Esophagus squamous epithelium (tissue), 5 donors: Measurements from ENCODE around the gene IL21. TPM values are rescaled to one million over a fixed set of nuclear protein-coding genes. Genes with fewer than 3 reads are reported as not detected.
"Not testable (repeated sequence)": the region's sequence is repeated elsewhere in the genome, so short reads cannot be mapped to it uniquely, and the experiment has no call there.

Source experiments
- DNase-seq: peaks from one replicate; lab custom pipeline; 2025; lab: John Stamatoyannopoulos, UW
- H3K27ac ChIP-seq, 4 donors: fragments of 200-600 bp; sonication (generic); one replicate each; pipeline ENCODE4 v1.5.1; 2016 to 2019; ENCODE audit warnings: mild to moderate bottlenecking in 1 of 4
- H3K27me3 ChIP-seq, 4 donors: fragments of 200-600 bp; sonication (generic); 1 replicate in 3 of 4; 2 replicates in 1 of 4; pipeline versions ENCODE4 v1.5.1 to v1.6.0; 2017 to 2021; ENCODE audit warnings: antibody characterized with exemption in 1 of 4
- H3K36me3 ChIP-seq, 3 donors: fragments of 200-600 bp; sonication (generic); one replicate each; pipeline ENCODE4 v1.5.1; 2016 to 2019
- H3K4me1 ChIP-seq, 3 donors: fragments of 200-600 bp; sonication (generic); one replicate each; pipeline ENCODE4 v1.5.1; 2017 to 2019
- H3K4me3 ChIP-seq, 4 donors: fragments of 200-600 bp; sonication (generic); 1 replicate in 3 of 4; 2 replicates in 1 of 4; pipeline ENCODE4 v1.5.1; 2016 to 2019; ENCODE audit warnings: mild to moderate bottlenecking in 2 of 4, moderate library complexity in 1 of 4
- H3K9me3 ChIP-seq, 3 donors: fragments of 200-600 bp; sonication (generic); one replicate each; pipeline ENCODE4 v1.5.1; 2016 to 2019
- CTCF ChIP-seq, 6 experiments: fragments of 450-650 bp in 4 of 6; fragments of 200-600 bp in 2 of 6; sonication (generic) in 2 of 6; IDR thresholded peaks; one replicate each; pipeline ENCODE4 v1.5.1; 2016 to 2019; ENCODE audit warnings: antibody characterized with exemption in 6 of 6, mild to moderate bottlenecking in 4 of 6, moderate library complexity in 4 of 6
- POLR2A ChIP-seq, 4 donors: fragments of 450-650 bp; IDR thresholded peaks; one replicate each; pipeline ENCODE4 v1.6.1; 2017; ENCODE audit warnings: antibody characterized with exemption in 4 of 4, mild to moderate bottlenecking in 4 of 4, moderate library complexity in 3 of 4
- WGBS, 2 donors: methylation state at CpG; one replicate each; pipeline ENCODE4 v1.1.5; 2018; 5-methylcytosine and 5-hydroxymethylcytosine counted together
- intact Hi-C: fragments of 100-400 bp; cut with DNase I; formaldehyde crosslinking; loops from one replicate; pipeline ENCODE4 v1.15.0; 2022
- total RNA-seq, 4 donors: library from RNA; depleted of rRNA; stranded (reverse); fragments of >200 nt; gene quantifications; one replicate each; pipeline ENCODE4 v1.1.0, GENCODE V29; 2016
- donor health status: DM: yes; HTN: yes; CAD: no.

IL21 gene
- total RNA-seq, 4 donors from 2014 or later: 0.66 TPM; not detected in 3

DNA sequence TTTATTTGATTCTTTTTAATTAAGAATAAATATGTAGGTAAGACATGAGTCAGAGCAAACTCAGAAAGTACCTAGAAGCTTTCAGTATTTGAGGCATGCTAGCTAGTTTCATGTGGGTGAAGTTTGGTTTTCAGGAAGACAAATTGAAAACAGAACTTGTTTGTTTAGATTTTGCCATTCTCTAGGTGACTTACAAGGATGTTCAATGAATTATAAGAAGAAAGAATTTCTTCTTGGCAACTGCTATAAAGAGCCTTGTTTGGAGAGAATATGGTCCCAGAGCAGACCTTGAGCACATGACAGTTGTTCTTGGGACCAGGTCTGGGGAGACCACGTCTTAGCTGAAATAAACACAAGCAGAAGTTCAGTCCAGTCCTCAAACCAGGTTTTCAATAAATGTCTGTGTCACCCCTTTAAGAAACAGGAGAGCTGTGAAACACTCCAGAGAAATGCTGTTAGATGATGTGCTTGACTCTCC lies 38.0 kb upstream of the IL21 start:
- intact Hi-C loops: no loop called here
- no peak overlapping the region for H3K27ac ChIP-seq
- H3K9me3 ChIP-seq: peaks cover 0 to 6% (median 0%) of the 10 kb centered on the region in 3 donors
- H3K4me3 ChIP-seq: no peak overlapping the region
- TF ChIP-seq CTCF (IDR thresholded peaks at IDR 0.05): no peak
- TF ChIP-seq POLR2A (IDR thresholded peaks at IDR 0.05): no peak
- DNase-seq: no peak
- WGBS, 2 donors: 44 to 89% methylated on average over 1 of the region's 1 CpG
- no peaks in the 10 kb centered on the region for H3K36me3 ChIP-seq
- no peaks in the 10 kb centered on the region for H3K4me1 ChIP-seq
- H3K27me3 ChIP-seq: no peaks in the 10 kb centered on the region

DNA sequence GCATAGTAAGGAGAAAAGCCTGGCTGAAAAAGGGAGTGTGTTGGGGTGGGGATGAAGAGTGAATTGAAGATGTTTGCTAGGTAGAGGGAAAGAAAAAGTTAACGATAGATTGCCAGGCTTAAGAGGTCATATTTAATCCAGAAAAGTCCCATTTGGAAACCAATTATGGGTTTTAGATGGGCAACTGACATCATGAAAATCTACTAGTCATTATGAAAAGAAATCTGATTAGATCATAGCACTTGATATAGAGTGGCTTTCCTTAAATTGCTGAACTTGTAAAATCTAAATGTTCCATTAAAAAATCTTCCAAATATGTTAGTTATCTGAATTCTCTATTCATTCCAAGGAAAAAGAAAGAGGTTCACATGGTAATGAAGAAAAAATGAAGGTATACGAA lies 37.5 kb upstream of the IL21 start:
- H3K27me3 ChIP-seq: no peaks in the 10 kb centered on the region
- peaks cover 0 to 6% (median 0%) of the 10 kb centered on the region in 3 donors for H3K9me3 ChIP-seq
- H3K27ac ChIP-seq: no peak overlapping the region
- TF ChIP-seq POLR2A (IDR thresholded peaks at IDR 0.05) (no peak), CTCF (IDR thresholded peaks at IDR 0.05) (no peak)
- H3K36me3 ChIP-seq: no peaks in the 10 kb centered on the region
- no peak overlapping the region for H3K4me3 ChIP-seq
- no peaks in the 10 kb centered on the region for H3K4me1 ChIP-seq
- DNase-seq: no peak
- intact Hi-C loops: no loop called here
- 30 to 61% methylated on average over 2 of the region's 2 CpGs for WGBS, 2 donors

DNA sequence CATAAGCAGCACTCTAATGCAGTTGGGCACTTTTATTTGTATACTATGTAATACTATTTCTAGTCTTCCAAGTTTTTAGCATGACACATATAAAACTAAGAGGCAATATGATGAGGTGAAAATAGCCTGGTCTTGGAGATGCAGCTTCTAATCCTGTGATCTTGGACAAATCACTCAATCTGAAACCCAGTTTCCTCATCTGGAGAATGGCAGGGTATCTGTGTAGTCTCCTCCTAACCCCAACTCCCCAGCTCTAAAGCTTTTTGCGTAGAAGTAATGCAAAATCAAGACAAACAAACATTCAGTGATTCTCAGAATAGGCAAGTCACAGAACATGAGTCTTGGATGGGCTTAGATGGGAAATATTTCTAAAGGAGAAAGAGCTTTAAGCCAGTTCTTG lies 36.7 kb upstream of the IL21 start:
- WGBS, 2 donors: 71 to 91% methylated on average over 1 of the region's 1 CpG
- intact Hi-C loops: no loop called here
- DNase-seq: no peak

GRCh38 chr4:122656583-122656982 lies 35.7 kb upstream of the IL21 start:
- H3K36me3 ChIP-seq, H3K27ac ChIP-seq, DNase-seq, H3K27me3 ChIP-seq, H3K4me1 ChIP-seq, H3K9me3 ChIP-seq, intact Hi-C loops, H3K4me3 ChIP-seq: not testable (repeated sequence)
- 50 to 72% methylated on average over 2 to 4 of the region's 5 CpGs for WGBS, 2 donors

More for the DNA sequence above, 36.7 kb upstream of the IL21 start:
- H3K36me3 ChIP-seq: no peaks in the 10 kb centered on the region
- H3K27me3 ChIP-seq: no peaks in the 10 kb centered on the region
- no peak overlapping the region for H3K27ac ChIP-seq
- H3K4me3 ChIP-seq: no peak overlapping the region
- peaks cover 0 to 6% (median 0%) of the 10 kb centered on the region in 3 donors for H3K9me3 ChIP-seq
- no peak for TF ChIP-seq POLR2A (IDR thresholded peaks at IDR 0.05)
- no peaks in the 10 kb centered on the region for H3K4me1 ChIP-seq

DNA sequence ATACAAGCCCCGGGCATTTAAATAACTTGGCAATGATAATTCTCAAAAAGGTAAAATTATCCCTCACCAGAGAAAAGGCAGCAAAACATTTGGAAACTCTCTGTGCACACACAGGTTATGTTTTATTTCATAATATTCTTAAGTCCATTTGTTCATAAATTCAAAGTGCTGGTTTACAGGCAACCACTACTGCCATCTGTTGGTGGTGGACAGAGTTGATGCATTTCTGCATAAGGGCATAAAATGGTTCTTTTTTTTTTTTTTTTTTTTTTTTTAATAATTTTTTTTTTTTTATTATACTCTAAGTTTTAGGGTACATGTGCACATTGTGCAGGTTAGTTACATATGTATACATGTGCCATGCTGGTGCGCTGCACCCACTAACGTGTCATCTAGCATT lies 31.5 kb upstream of the IL21 start:
- Histone ChIP-seq H3K27me3 (no peaks in the 10 kb centered on the region), H3K36me3 (no peaks in the 10 kb centered on the region), H3K27ac (no peak overlapping the region), H3K9me3 (peaks cover 0 to 6% (median 0%) of the 10 kb centered on the region in 3 donors), H3K4me3 (no peak overlapping the region), H3K4me1 (no peaks in the 10 kb centered on the region)
- 67 to 70% methylated on average over 1 of the region's 3 CpGs for WGBS, 2 donors
- no peak for DNase-seq
- intact Hi-C loops: no loop called here
- peak in 3 of 6 experiments; percentile 10 to 42 (median 36) for TF ChIP-seq CTCF (IDR thresholded peaks at IDR 0.05)
- TF ChIP-seq POLR2A (IDR thresholded peaks at IDR 0.05): no peak

DNA sequence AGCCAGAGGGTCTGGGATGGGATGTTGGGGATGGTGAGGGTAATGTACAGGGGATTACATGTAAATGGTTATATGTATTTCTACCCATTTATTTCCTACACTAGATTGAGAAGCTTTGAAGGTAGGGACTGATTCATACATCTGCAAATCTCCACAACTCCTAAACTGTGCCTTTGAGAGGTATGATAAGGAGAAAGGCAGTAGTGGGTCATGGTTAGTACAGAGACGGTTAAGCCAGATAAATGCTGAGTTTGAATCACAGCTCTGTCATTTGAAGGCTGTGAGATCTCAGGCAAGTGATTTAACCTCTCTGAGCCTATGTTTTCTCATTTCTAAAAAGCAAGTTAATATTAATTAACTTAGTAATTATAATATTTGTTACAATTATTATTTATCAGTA lies 29.3 kb upstream of the IL21 start:
- Histone ChIP-seq H3K27me3 (no peaks in the 10 kb centered on the region), H3K4me1 (no peaks in the 10 kb centered on the region), H3K27ac (no peak overlapping the region), H3K9me3 (no peaks in the 10 kb centered on the region), H3K4me3 (no peak overlapping the region), H3K36me3 (no peaks in the 10 kb centered on the region)
- intact Hi-C loops: no loop called here
- no peak for DNase-seq
- WGBS, 2 donors: 88% methylated on average over 1 of the region's 1 CpG
- TF ChIP-seq POLR2A (IDR thresholded peaks at IDR 0.05): no peak
- no peak for TF ChIP-seq CTCF (IDR thresholded peaks at IDR 0.05)
